Suprapubic skin (tissue), 4 donors: ENCODE measurements around the gene PCSK5. TPM values are rescaled to one million over a fixed set of nuclear protein-coding genes. Genes with fewer than 3 reads are reported as not detected.
A peak's percentile ranks its signal among the peaks of the same experiment; 100 is the strongest.

ENCODE experiments used
- DNase-seq, 2 donors: peaks; one replicate each; pipeline ENCODE4 v3.0.0-alpha.2; 2019; ENCODE audit warnings: low spot score in 2 of 2
- H3K27ac ChIP-seq: fragments of 200-600 bp; sonication (generic); one replicate; pipeline ENCODE4 v1.5.1; 2019
- H3K27me3 ChIP-seq: fragments of 200-600 bp; sonication (generic); one replicate; pipeline ENCODE4 v1.5.1; 2019
- H3K36me3 ChIP-seq: fragments of 200-600 bp; sonication (generic); one replicate; pipeline ENCODE4 v1.5.1; 2019
- H3K4me1 ChIP-seq: fragments of 200-600 bp; sonication (generic); one replicate; pipeline ENCODE4 v1.5.1; 2019
- H3K4me3 ChIP-seq: fragments of 200-600 bp; sonication (generic); one replicate; pipeline ENCODE4 v1.5.1; 2019; ENCODE audit warnings: mild to moderate bottlenecking
- H3K9me3 ChIP-seq: fragments of 200-600 bp; sonication (generic); one replicate; pipeline ENCODE4 v1.5.1; 2019
- EP300 ChIP-seq: sonication (generic); formaldehyde crosslinking; IDR thresholded peaks from one replicate; pipeline ENCODE4 v1.6.1; 2017; ENCODE audit warnings: antibody characterized with exemption
- POLR2A ChIP-seq, 2 donors: fragments of 450-650 bp; IDR thresholded peaks; one replicate each; pipeline ENCODE4 v1.6.1; 2017; ENCODE audit warnings: antibody characterized with exemption in 2 of 2, mild to moderate bottlenecking in 2 of 2, moderate library complexity in 2 of 2
- POLR2AphosphoS5 ChIP-seq, 3 donors: sonication (generic); formaldehyde crosslinking; IDR thresholded peaks; one replicate each; pipeline ENCODE4 v1.6.1; 2017; ENCODE audit warnings: antibody characterized with exemption in 3 of 3
- WGBS: methylation state at CpG from one replicate; pipeline ENCODE4 v1.1.5; 2018; 5-methylcytosine and 5-hydroxymethylcytosine counted together
- total RNA-seq, 4 donors: library from RNA; depleted of rRNA; stranded (reverse); fragments of >200 nt; gene quantifications; one replicate each; pipeline ENCODE4 v1.1.0, GENCODE V29; 2016
- TF ChIP-seq, protein P1 (sequence below), 2 donors: fragments of 200-600 bp in 1 of 2; fragments of 450-650 bp in 1 of 2; sonication (generic) in 1 of 2; IDR thresholded peaks; one replicate each; pipeline ENCODE4 v1.5.1; 2016 to 2019; ENCODE audit warnings: antibody characterized with exemption in 2 of 2, mild to moderate bottlenecking in 1 of 2, moderate library complexity in 1 of 2

PCSK5 gene
- total RNA-seq, 4 donors from 2014 or later = 5.2 to 10.8 (median 7.3) TPM

DNA sequence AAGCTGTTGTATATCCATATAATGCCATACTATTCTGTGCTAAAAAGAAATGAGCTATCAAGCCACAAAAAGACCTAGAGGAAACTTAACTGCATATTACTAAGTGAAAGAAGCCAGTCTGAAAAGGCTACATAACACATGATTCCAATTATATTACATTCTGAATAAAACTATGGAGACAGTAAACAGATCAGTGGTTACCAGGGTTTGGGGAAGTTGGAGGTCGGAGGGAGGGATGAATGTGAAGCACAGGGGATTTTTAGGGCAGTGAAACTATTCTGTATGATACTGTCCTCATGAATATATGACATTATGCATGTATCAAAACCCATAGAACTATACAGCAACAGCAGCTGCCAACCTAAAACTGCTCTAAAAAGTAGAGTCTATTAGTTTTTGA, 509.4 kb downstream of the PCSK5 start:
- Histone ChIP-seq H3K27ac (no peak overlapping the region), H3K4me3 (no peak overlapping the region), H3K9me3 (no peaks in the 10 kb centered on the region), H3K27me3 (no peaks in the 10 kb centered on the region), H3K36me3 (no peaks in the 10 kb centered on the region), H3K4me1 (peaks cover 9% of the 10 kb centered on the region)
- no peak for DNase-seq
- no peak for TF ChIP-seq POLR2A (IDR thresholded peaks at IDR 0.05)
- TF ChIP-seq, protein P1, sequence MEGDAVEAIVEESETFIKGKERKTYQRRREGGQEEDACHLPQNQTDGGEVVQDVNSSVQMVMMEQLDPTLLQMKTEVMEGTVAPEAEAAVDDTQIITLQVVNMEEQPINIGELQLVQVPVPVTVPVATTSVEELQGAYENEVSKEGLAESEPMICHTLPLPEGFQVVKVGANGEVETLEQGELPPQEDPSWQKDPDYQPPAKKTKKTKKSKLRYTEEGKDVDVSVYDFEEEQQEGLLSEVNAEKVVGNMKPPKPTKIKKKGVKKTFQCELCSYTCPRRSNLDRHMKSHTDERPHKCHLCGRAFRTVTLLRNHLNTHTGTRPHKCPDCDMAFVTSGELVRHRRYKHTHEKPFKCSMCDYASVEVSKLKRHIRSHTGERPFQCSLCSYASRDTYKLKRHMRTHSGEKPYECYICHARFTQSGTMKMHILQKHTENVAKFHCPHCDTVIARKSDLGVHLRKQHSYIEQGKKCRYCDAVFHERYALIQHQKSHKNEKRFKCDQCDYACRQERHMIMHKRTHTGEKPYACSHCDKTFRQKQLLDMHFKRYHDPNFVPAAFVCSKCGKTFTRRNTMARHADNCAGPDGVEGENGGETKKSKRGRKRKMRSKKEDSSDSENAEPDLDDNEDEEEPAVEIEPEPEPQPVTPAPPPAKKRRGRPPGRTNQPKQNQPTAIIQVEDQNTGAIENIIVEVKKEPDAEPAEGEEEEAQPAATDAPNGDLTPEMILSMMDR (IDR thresholded peaks at IDR 0.05) = no peak
- 45% methylated on average over 1 of the region's 1 CpG for WGBS

DNA sequence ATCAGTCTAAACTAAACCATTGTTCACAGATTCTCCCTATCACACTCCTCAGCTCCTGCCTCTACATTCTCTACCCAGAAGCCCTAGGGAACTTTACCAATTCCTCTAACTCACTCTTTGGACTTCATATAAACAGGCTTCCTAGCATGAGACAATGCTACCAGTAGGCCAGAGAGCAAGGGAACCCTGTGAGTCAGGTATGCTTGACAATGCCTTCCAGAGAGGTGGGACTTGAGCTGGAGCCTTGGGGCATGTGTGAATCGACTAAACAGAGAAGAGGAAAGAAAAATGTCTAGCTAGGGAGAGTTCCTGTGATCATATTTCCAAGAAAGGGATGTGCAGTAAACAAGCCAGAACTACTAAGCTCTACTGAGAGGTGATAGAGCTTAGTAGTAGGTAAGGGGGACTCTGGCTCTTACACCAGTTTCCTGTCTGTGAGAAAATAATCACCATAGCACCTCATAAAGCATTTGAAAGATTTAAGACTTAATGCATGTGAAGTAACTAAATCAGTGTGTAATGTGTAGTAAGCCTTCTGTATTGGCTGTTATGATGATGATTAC, 510.1 kb downstream of the PCSK5 start:
- Histone ChIP-seq H3K4me3 (no peak overlapping the region), H3K27me3 (no peaks in the 10 kb centered on the region), H3K9me3 (no peaks in the 10 kb centered on the region), H3K4me1 (peaks cover 1% of the 10 kb centered on the region), H3K27ac (no peak overlapping the region), H3K36me3 (no peaks in the 10 kb centered on the region)
- 21% methylated on average over 1 of the region's 1 CpG for WGBS
- TF ChIP-seq, protein P1 (IDR thresholded peaks at IDR 0.05) = no peak
- no peak for TF ChIP-seq POLR2AphosphoS5 (IDR thresholded peaks at IDR 0.05)
- TF ChIP-seq EP300 = no peak
- no peak for TF ChIP-seq POLR2A (IDR thresholded peaks at IDR 0.05)
- DNase-seq = no peak

DNA sequence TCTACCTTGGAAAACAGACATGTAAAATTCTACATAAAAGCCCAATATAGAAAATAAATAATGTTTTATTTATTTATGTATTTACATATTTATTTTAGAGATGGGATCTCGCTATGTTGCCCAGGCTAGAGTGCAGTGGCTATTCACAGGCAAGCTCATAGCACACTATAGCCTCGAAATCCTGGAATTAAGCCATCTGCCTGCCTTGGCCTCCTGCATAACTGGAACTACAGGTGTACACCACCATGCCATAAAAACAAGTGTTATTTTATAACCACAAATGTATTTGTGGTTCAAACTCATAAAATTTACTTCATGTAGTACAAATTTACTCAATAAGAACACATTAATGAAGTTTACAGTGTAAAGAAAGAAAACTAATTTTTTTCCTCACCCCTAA, 510.7 kb downstream of the PCSK5 start:
- no peak for DNase-seq
- no peaks in the 10 kb centered on the region for H3K36me3 ChIP-seq
- no peaks in the 10 kb centered on the region for H3K27me3 ChIP-seq
- H3K9me3 ChIP-seq = no peaks in the 10 kb centered on the region
- no peak overlapping the region for H3K27ac ChIP-seq
- H3K4me1 ChIP-seq = no peaks in the 10 kb centered on the region
- WGBS = 84% methylated on average over 2 of the region's 2 CpGs
- TF ChIP-seq POLR2AphosphoS5 (IDR thresholded peaks at IDR 0.05) (no peak), POLR2A (IDR thresholded peaks at IDR 0.05) (no peak), EP300 (no peak)
- TF ChIP-seq, protein P1 (IDR thresholded peaks at IDR 0.05) = no peak
- H3K4me3 ChIP-seq = no peak overlapping the region

DNA sequence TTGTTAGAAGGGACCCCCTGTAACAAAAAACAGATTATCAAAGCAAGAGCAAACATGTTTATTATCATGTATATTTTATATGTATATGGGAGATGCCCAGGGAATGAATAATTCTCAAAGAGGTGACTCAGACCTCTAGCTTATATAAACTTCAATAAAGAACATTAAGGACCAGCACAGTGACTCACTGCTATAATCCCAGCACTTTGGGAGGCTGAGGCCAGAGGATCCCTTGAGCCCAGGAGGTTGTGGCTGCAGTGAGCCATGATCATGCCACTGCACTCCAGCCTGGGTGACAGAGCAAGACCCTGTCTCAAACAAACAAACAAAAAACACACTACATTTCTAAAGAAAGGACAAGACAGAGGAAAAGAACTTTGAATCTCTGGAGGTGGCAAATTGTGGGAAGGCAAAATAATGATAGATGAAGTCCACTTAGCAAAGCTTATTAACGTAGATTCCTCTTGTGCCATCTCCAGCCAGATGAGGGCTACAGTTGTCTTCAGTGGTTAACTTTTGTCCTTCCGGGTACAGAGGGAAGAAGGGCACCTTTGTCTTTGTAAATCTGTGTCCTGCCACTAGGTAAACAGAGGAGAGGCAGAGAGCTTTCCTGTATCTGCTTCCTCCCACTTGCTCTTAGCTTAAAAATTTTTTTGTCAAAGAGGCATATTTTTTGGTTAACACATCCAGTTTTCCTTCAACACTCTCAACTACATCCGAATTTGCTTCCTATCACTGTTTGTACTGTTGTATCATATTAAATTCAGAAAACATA, 511.3 kb downstream of the PCSK5 start:
- WGBS = 84% methylated on average over 3 of the region's 3 CpGs
- no peak for DNase-seq
- no peak overlapping the region for H3K27ac ChIP-seq
- no peak overlapping the region for H3K4me3 ChIP-seq
- TF ChIP-seq POLR2A (IDR thresholded peaks at IDR 0.05) (no peak), EP300 (no peak), POLR2AphosphoS5 (IDR thresholded peaks at IDR 0.05) (no peak)
- TF ChIP-seq, protein P1 (IDR thresholded peaks at IDR 0.05) = no peak
- no peaks in the 10 kb centered on the region for H3K27me3 ChIP-seq
- H3K4me1 ChIP-seq = no peaks in the 10 kb centered on the region
- no peaks in the 10 kb centered on the region for H3K9me3 ChIP-seq
- no peaks in the 10 kb centered on the region for H3K36me3 ChIP-seq

DNA sequence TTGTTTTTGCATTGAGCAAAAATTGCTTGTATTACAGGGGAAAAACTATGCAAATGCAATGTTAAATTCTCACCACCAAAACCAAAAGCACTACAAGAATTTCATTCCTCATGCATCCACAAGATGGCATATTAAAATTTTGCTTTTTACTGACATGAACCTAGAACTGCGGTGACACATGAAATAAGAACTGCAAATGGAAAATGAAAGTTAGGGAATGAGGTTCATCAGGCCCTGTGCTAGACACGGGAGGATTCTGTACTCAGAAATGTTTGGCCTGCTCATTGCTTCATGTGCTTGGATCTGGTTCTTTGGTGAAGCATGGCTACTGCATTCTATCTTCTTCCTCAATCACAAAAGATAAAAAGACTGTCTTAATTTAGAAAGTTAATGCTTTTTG, 512.9 kb downstream of the PCSK5 start:
- Histone ChIP-seq H3K4me3 (no peak overlapping the region), H3K9me3 (no peaks in the 10 kb centered on the region), H3K4me1 (no peaks in the 10 kb centered on the region), H3K27me3 (no peaks in the 10 kb centered on the region), H3K27ac (no peak overlapping the region), H3K36me3 (no peaks in the 10 kb centered on the region)
- 0% methylated on average over 2 of the region's 2 CpGs for WGBS
- DNase-seq = no peak
- TF ChIP-seq, protein P1 (IDR thresholded peaks at IDR 0.05) = peak; percentile 27 to 34
- no peak for TF ChIP-seq POLR2AphosphoS5 (IDR thresholded peaks at IDR 0.05)
